HG03457 (cell line): ENCODE results near the gene TAGLN2.

Source experiments
- ATAC-seq: cut with Tn5 transposase; IDR thresholded peaks from one replicate; pipeline ENCODE4 v1.9.1; 2021; ENCODE audit warnings: moderate number of reproducible peaks; ENCODE audit not compliant: unreplicated experiment

Gene TAGLN2

GRCh38 chr1:159877695-159878444, 47.4 kb downstream of the TAGLN2 start:
- ATAC-seq: no peak

- no peak for ATAC-seq
Measured at GRCh38 chr1:159873530-159874143, 51.7 kb downstream of the TAGLN2 start.

GRCh38 chr1:159872891-159873290, 52.4 kb downstream of the TAGLN2 start:
- ATAC-seq: no peak

GRCh38 chr1:159870704-159871103, 54.6 kb downstream of the TAGLN2 start:
- no peak for ATAC-seq

GRCh38 chr1:159869607-159870006, 55.7 kb downstream of the TAGLN2 start:
- no peak for ATAC-seq

- no peak for ATAC-seq
Measured at GRCh38 chr1:159869173-159869572, 56.1 kb downstream of the TAGLN2 start.

- ATAC-seq: no peak
Measured at GRCh38 chr1:159868766-159869165, 56.5 kb downstream of the TAGLN2 start.
